ENCODE results near the gene CPHXL.

CPHXL gene

GRCh38 chr16:75697571-75697970 lies 28.7 kb downstream of the CPHXL start:
- DNase-seq = no peak

- peak; percentile 0 for DNase-seq
These were observed 30.6 kb downstream of the CPHXL start for GRCh38 chr16:75695708-75696107.

GRCh38 chr16:75687361-75687760 lies 38.9 kb downstream of the CPHXL start:
- no peak for DNase-seq

GRCh38 chr16:75682308-75682707 lies 44.0 kb downstream of the CPHXL start:
- no peak for DNase-seq

- no peak for DNase-seq
These were observed 46.9 kb downstream of the CPHXL start for GRCh38 chr16:75679366-75679765.

GRCh38 chr16:75676909-75677308 lies 49.4 kb downstream of the CPHXL start, which contains the start of gene CPHXL2:
Gene CPHXL2, minus strand, starts transcription at chr16:75677009. Its CDS starts 10 bp downstream, at chr16:75676999.
- no peak for DNase-seq

DNA sequence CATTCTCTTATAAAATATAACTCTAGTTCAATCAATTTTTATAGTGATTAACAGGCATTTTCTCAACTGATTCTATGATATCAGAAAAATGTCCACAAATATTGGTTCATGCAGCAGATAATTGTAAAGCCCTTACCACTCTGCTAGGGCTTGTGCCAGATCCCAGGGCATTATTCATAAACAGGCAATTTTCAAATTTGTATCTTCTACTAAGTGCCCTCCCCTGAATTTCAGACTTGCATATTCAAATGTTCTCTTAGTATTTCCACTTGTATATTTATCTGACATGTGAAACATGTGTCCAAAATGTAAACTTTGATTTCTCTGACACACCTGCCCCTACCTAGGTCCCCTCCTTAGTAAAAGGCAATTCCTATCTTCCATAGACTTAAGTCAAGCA lies 58.8 kb downstream of the CPHXL start:
- no peak for DNase-seq

All from CD4-positive, alpha-beta T cell treated with Interleukin-12 subunit alpha and Interleukin-12 subunit beta, for 1 hour (primary cell).